AG04450 (cell line): ENCODE measurements around the gene TMEM135. TPM values are rescaled to one million over a fixed set of nuclear protein-coding genes. Genes with fewer than 3 reads are reported as not detected.

Experiments
- CTCF ChIA-PET: fragments of 300-600, 350-600 bp; formaldehyde crosslinking; extraction: SDS; loops from one replicate; lab custom pipeline; 2022; ENCODE audit warnings: antibody characterized with exemption, inconsistent platforms; lab: Charles Lee
- POLR2A ChIA-PET: fragments of 350-600 bp; formaldehyde crosslinking; extraction: SDS; loops from one replicate; lab custom pipeline; 2021; ENCODE audit warnings: antibody characterized with exemption, inconsistent platforms; lab: Yijun Ruan, JAX
- DNase-seq: peaks from one replicate; pipeline ENCODE4 v3.0.0-alpha.2; 2011; ENCODE audit warnings: low read depth, low spot score
- H3K27ac ChIP-seq: one replicate; pipeline ENCODE4 v1.5.1; 2012; ENCODE audit warnings: low read depth, low read length, control low read depth
- H3K27me3 ChIP-seq: one replicate; pipeline ENCODE4 v1.6.0; 2012; ENCODE audit warnings: low read length; ENCODE audit not compliant: control insufficient read depth, insufficient read depth
- H3K4me3 ChIP-seq: 2 replicates; pipeline ENCODE4 v1.5.1; 2011; ENCODE audit warnings: mild to moderate bottlenecking, low read depth, low read length, control low read depth
- H3K9me3 ChIP-seq: 2 replicates; pipeline ENCODE4 v1.5.1; 2012; ENCODE audit warnings: low read length; ENCODE audit not compliant: control insufficient read depth, insufficient read depth
- CTCF ChIP-seq: IDR thresholded peaks from 2 replicates; pipeline ENCODE4 v1.5.1; 2011; ENCODE audit warnings: low read depth, low read length, control low read depth, inconsistent platforms
- polyA plus RNA-seq: library from polyadenylated mRNA; depleted of rRNA; stranded (reverse); fragments of >200 nt; gene quantifications from 2 replicates; pipeline ENCODE4 v1.2.3, GENCODE V29; 2011

Gene TMEM135
- polyA plus RNA-seq, 1 experiment, result 12.6 TPM

GRCh38 chr11:87252869-87253268, 215.1 kb downstream of the TMEM135 start:
- no peaks in the 10 kb centered on the region for H3K27me3 ChIP-seq
- no peak for DNase-seq
- no peaks in the 10 kb centered on the region for H3K9me3 ChIP-seq
- ChIA-PET CTCF (no interaction called here), POLR2A (no interaction called here)
- H3K27ac ChIP-seq, result no peak overlapping the region
- TF ChIP-seq CTCF, result no peak
- no peak overlapping the region for H3K4me3 ChIP-seq

- no peak for TF ChIP-seq CTCF
- no peaks in the 10 kb centered on the region for H3K27me3 ChIP-seq
- H3K4me3 ChIP-seq, result no peak overlapping the region
- POLR2A ChIA-PET, result no interaction called here
- DNase-seq, result no peak
- no peak overlapping the region for H3K27ac ChIP-seq
- H3K9me3 ChIP-seq, result no peaks in the 10 kb centered on the region
- CTCF ChIA-PET, result no interaction called here
Observed at GRCh38 chr11:87254562-87254961, 216.8 kb downstream of the TMEM135 start.

GRCh38 chr11:87255589-87255988, 217.9 kb downstream of the TMEM135 start:
- Histone ChIP-seq H3K27ac (no peak overlapping the region), H3K4me3 (no peak overlapping the region), H3K9me3 (no peaks in the 10 kb centered on the region), H3K27me3 (no peaks in the 10 kb centered on the region)
- CTCF ChIA-PET, result no interaction called here
- no peak for DNase-seq
- no peak for TF ChIP-seq CTCF
- POLR2A ChIA-PET, result no interaction called here

GRCh38 chr11:87256694-87257340, 219.1 kb downstream of the TMEM135 start:
- Histone ChIP-seq H3K27me3 (no peaks in the 10 kb centered on the region), H3K4me3 (no peak overlapping the region), H3K27ac (no peak overlapping the region), H3K9me3 (no peaks in the 10 kb centered on the region)
- ChIA-PET POLR2A (no interaction called here), CTCF (no interaction called here)
- no peak for DNase-seq
- no peak for TF ChIP-seq CTCF

GRCh38 chr11:87258171-87258833, 220.6 kb downstream of the TMEM135 start:
- CTCF ChIA-PET, result no interaction called here
- POLR2A ChIA-PET, result no interaction called here
- Histone ChIP-seq H3K27me3 (no peaks in the 10 kb centered on the region), H3K27ac (no peak overlapping the region), H3K9me3 (no peaks in the 10 kb centered on the region), H3K4me3 (no peak overlapping the region)
- TF ChIP-seq CTCF, result no peak
- DNase-seq, result no peak
